Activated CD4-positive, alpha-beta T cell treated with anti-CD3 and anti-CD28 coated beads for 36 hours (primary cell): ENCODE results near the gene COMMD4. TPM values are rescaled to one million over a fixed set of nuclear protein-coding genes. Genes with fewer than 3 reads are reported as not detected.
"Not testable (repeated sequence)": the region's sequence is repeated elsewhere in the genome, so short reads cannot be mapped to it uniquely, and the experiment has no call there.

Experiments
- ATAC-seq: fragments of 200-7000 bp; cut with Tn5 transposase; one replicate; pipeline ENCODE4 v1.10.0; 2021; ENCODE audit warnings: mild to moderate bottlenecking, moderate library complexity
- CTCF ChIA-PET: fragments of 350-600 bp; sonication (Branson Sonifier 250); formaldehyde crosslinking; loops from one replicate; lab custom pipeline; 2021; ENCODE audit warnings: antibody characterized with exemption; lab: Charles Lee
- POLR2A ChIA-PET: fragments of 350-600 bp; sonication (Branson Sonifier 250); formaldehyde crosslinking; loops from one replicate; lab custom pipeline; 2021; ENCODE audit warnings: antibody characterized with exemption, inconsistent platforms; lab: Charles Lee
- DNase-seq: peaks from one replicate; pipeline ENCODE4 v3.0.0-alpha.2; 2020
- H3K27ac Mint-ChIP-seq: one replicate; pipeline ENCODE4 v1.8.0; 2021; ENCODE audit warnings: mixed read lengths
- H3K27me3 Mint-ChIP-seq: one replicate; pipeline ENCODE4 v1.8.0; 2021; ENCODE audit warnings: mixed read lengths
- H3K36me3 Mint-ChIP-seq: one replicate; pipeline ENCODE4 v1.8.0; 2021; ENCODE audit warnings: low read depth, mixed read lengths
- H3K4me1 Mint-ChIP-seq: one replicate; pipeline ENCODE4 v1.8.0; 2021; ENCODE audit warnings: mixed read lengths
- H3K4me3 Mint-ChIP-seq: one replicate; pipeline ENCODE4 v1.8.0; 2021; ENCODE audit warnings: mild to moderate bottlenecking, moderate library complexity, mixed read lengths
- H3K9me3 Mint-ChIP-seq: one replicate; pipeline ENCODE4 v1.8.0; 2021; ENCODE audit warnings: low read depth, mixed read lengths
- intact Hi-C, 2 experiments: fragments of 100-400 bp; cut with DNase I in 1 of 2; cut with micrococcal nuclease in 1 of 2; formaldehyde crosslinking; loops; one replicate each; pipeline versions ENCODE4 v1.14.2 to v1.15.1; 2022 to 2024; cut with DNase I, micrococcal nuclease
- total RNA-seq, 2 experiments: library from RNA; stranded (reverse); gene quantifications; one replicate each; pipeline ENCODE4 v1.2.3, GENCODE V29; 2021

COMMD4 gene
- total RNA-seq, 2 experiments from 2014 or later, result 47.1 to 67.8 TPM

- Mint-ChIP-seq H3K27ac (no peak overlapping the region), H3K27me3 (peaks cover 4% of the 10 kb centered on the region), H3K4me3 (no peak overlapping the region), H3K36me3 (no peaks in the 10 kb centered on the region), H3K4me1 (peaks cover 3% of the 10 kb centered on the region), H3K9me3 (no peaks in the 10 kb centered on the region)
- intact Hi-C loops, result loop anchor here in 1 of 2 experiments (5.0 kb wide), 1 partner anchor 81 kb away; no protein-coding TSS in a partner anchor
- ATAC-seq, result no peak
- POLR2A ChIA-PET, result no interaction called here
- no peak for DNase-seq
- CTCF ChIA-PET, result no interaction called here
These were observed 22.6 kb upstream of the COMMD4 start for GRCh38 chr15:75313116-75313845.

GRCh38 chr15:75314552-75315290, 21.1 kb upstream of the COMMD4 start:
- intact Hi-C loops, result loop anchor here in 1 of 2 experiments (5.0 kb wide), 1 partner anchor 82 kb away; no protein-coding TSS in a partner anchor
- DNase-seq, result no peak
- no peak for ATAC-seq
- Mint-ChIP-seq H3K9me3 (no peaks in the 10 kb centered on the region), H3K4me1 (peaks cover 3% of the 10 kb centered on the region), H3K27ac (no peak overlapping the region), H3K27me3 (peaks cover 2% of the 10 kb centered on the region), H3K36me3 (no peaks in the 10 kb centered on the region), H3K4me3 (no peak overlapping the region)
- CTCF ChIA-PET, result no interaction called here
- POLR2A ChIA-PET, result no interaction called here

- CTCF ChIA-PET, result interaction anchor here (0.6 kb wide), 1 partner anchor 296 kb away, joined by 3 read pairs; no protein-coding TSS in a partner anchor
- H3K27me3 Mint-ChIP-seq, H3K9me3 Mint-ChIP-seq, H3K4me3 Mint-ChIP-seq, ATAC-seq, H3K27ac Mint-ChIP-seq, H3K36me3 Mint-ChIP-seq, H3K4me1 Mint-ChIP-seq, DNase-seq, intact Hi-C loops, POLR2A ChIA-PET: not testable (repeated sequence)
These were observed 16.5 kb upstream of the COMMD4 start for GRCh38 chr15:75319231-75319897.

GRCh38 chr15:75321711-75322110, 14.2 kb upstream of the COMMD4 start:
- DNase-seq (no peak), ATAC-seq (no peak)
- POLR2A ChIA-PET, result no interaction called here
- Mint-ChIP-seq H3K27ac (no peak overlapping the region), H3K4me3 (no peak overlapping the region), H3K9me3 (no peaks in the 10 kb centered on the region), H3K27me3 (no peaks in the 10 kb centered on the region), H3K36me3 (no peaks in the 10 kb centered on the region), H3K4me1 (no peaks in the 10 kb centered on the region)
- intact Hi-C loops, result no loop called here
- CTCF ChIA-PET, result interaction anchor here (0.9 kb wide), 1 partner anchor 318 kb away, joined by 5 read pairs; the partner anchor contains the start of gene IMP3

GRCh38 chr15:75325922-75326321, 9.9 kb upstream of the COMMD4 start:
- H3K27me3 Mint-ChIP-seq, result peaks cover 2% of the 10 kb centered on the region
- no peak overlapping the region for H3K4me3 Mint-ChIP-seq
- H3K36me3 Mint-ChIP-seq, result no peaks in the 10 kb centered on the region
- no peak overlapping the region for H3K27ac Mint-ChIP-seq
- intact Hi-C loops, result no loop called here
- POLR2A ChIA-PET, result no interaction called here
- ATAC-seq, result no peak
- DNase-seq, result no peak
- CTCF ChIA-PET, result no interaction called here
- no peaks in the 10 kb centered on the region for H3K9me3 Mint-ChIP-seq
- no peaks in the 10 kb centered on the region for H3K4me1 Mint-ChIP-seq

GRCh38 chr15:75327005-75327404, 8.9 kb upstream of the COMMD4 start:
- no peaks in the 10 kb centered on the region for H3K4me1 Mint-ChIP-seq
- POLR2A ChIA-PET, result no interaction called here
- H3K27me3 Mint-ChIP-seq, result peaks cover 2% of the 10 kb centered on the region
- CTCF ChIA-PET, result no interaction called here
- DNase-seq (no peak), ATAC-seq (no peak)
- intact Hi-C loops, result no loop called here
- H3K9me3 Mint-ChIP-seq, result no peaks in the 10 kb centered on the region
- no peak overlapping the region for H3K27ac Mint-ChIP-seq
- no peaks in the 10 kb centered on the region for H3K36me3 Mint-ChIP-seq
- no peak overlapping the region for H3K4me3 Mint-ChIP-seq

- H3K4me3 Mint-ChIP-seq, result no peak overlapping the region
- POLR2A ChIA-PET, result no interaction called here
These were observed 8.4 kb upstream of the COMMD4 start for GRCh38 chr15:75327491-75327890.

GRCh38 chr15:75328493-75329314, 7.2 kb upstream of the COMMD4 start:
- intact Hi-C loops, result no loop called here
- H3K9me3 Mint-ChIP-seq, result no peaks in the 10 kb centered on the region

More at GRCh38 chr15:75327491-75327890, 8.4 kb upstream of the COMMD4 start:
- Mint-ChIP-seq H3K4me1 (no peaks in the 10 kb centered on the region), H3K27ac (no peak overlapping the region), H3K9me3 (no peaks in the 10 kb centered on the region), H3K36me3 (no peaks in the 10 kb centered on the region), H3K27me3 (peaks cover 2% of the 10 kb centered on the region)
- CTCF ChIA-PET, result no interaction called here
- ATAC-seq (no peak), DNase-seq (no peak)
- intact Hi-C loops, result no loop called here

GRCh38 chr15:75329571-75329970, 6.3 kb upstream of the COMMD4 start:
- intact Hi-C loops, result no loop called here
- POLR2A ChIA-PET, result no interaction called here
- no peak overlapping the region for H3K4me3 Mint-ChIP-seq
- no peaks in the 10 kb centered on the region for H3K36me3 Mint-ChIP-seq
- CTCF ChIA-PET, result no interaction called here
- ATAC-seq (no peak), DNase-seq (no peak)
- H3K27me3 Mint-ChIP-seq, result peaks cover 2% of the 10 kb centered on the region
- H3K27ac Mint-ChIP-seq, result no peak overlapping the region
- H3K9me3 Mint-ChIP-seq, result no peaks in the 10 kb centered on the region
- H3K4me1 Mint-ChIP-seq, result no peaks in the 10 kb centered on the region

More at GRCh38 chr15:75328493-75329314, 7.2 kb upstream of the COMMD4 start:
- Mint-ChIP-seq H3K36me3 (no peaks in the 10 kb centered on the region), H3K27me3 (peaks cover 2% of the 10 kb centered on the region), H3K27ac (no peak overlapping the region), H3K4me1 (no peaks in the 10 kb centered on the region), H3K4me3 (no peak overlapping the region)
- ATAC-seq (no peak), DNase-seq (no peak)
- CTCF ChIA-PET, result no interaction called here
- POLR2A ChIA-PET, result no interaction called here

GRCh38 chr15:75332093-75332492, 3.8 kb upstream of the COMMD4 start:
- intact Hi-C loops, DNase-seq, H3K36me3 Mint-ChIP-seq, H3K9me3 Mint-ChIP-seq, H3K27me3 Mint-ChIP-seq, H3K4me3 Mint-ChIP-seq, POLR2A ChIA-PET, CTCF ChIA-PET, ATAC-seq, H3K27ac Mint-ChIP-seq: not testable (repeated sequence)
- peaks cover 12% of the 10 kb centered on the region for H3K4me1 Mint-ChIP-seq
